ENCODE results near the gene OR7G1. TPM values are rescaled to one million over a fixed set of nuclear protein-coding genes. Genes with fewer than 3 reads are reported as not detected.
A peak's percentile ranks its signal among the peaks of the same experiment; 100 is the strongest.
"Not testable (repeated sequence)": the region's sequence is repeated elsewhere in the genome, so short reads cannot be mapped to it uniquely, and the experiment has no call there.

OR7G1 gene
- total RNA-seq, 1 experiment from 2014 or later = not detected

DNA sequence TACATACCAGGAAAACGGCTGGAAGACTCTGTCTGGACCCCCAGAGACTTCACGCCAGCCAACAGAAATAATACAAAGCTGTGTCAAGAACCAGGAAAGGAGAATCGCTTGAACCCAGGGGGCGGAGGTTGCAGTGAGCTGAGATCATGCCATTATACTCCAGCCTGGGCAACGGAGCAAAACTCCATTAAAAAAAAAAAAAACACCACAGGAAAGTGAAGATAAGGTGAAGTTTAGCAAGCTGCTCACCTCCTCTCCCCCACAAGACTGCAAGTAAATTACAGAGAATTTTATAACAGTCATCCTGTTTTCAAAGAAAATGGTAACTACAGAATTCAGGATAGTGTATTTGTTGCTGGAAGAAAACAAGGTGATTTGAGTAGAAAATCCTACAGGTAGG is 984 bp upstream of the OR7G1 start:
- in situ Hi-C loops (cut with HindIII; ENCODE audit: low pct_unique_long_range_greater_than_20kb, low sequenced_read_pairs) = no loop called here
- DNase-seq (ENCODE audit: low read depth, low spot score) = no peak

DNA sequence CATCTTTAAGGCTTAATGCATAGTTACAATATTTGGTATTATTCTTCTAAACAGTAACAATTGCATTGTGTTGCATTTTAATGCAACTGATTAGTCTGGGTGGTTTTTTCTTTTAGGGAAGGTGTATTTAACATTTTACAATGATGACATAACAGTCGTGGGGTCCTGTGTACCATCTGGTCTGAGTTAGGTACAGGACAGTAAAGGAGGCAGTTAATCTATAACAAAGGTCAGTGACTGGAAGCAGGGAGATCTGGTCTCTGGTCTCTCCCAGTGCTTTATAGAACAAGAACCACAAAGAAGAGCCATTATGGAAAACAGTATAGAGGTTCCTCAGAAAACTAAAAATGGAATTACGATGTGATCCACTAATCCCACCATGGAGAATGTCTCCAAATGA is 5.6 kb downstream of the OR7G1 start:
- no peak for DNase-seq (ENCODE audit: low read depth, low spot score)
- in situ Hi-C loops (cut with HindIII; ENCODE audit: low pct_unique_long_range_greater_than_20kb, low sequenced_read_pairs) = no loop called here

DNA sequence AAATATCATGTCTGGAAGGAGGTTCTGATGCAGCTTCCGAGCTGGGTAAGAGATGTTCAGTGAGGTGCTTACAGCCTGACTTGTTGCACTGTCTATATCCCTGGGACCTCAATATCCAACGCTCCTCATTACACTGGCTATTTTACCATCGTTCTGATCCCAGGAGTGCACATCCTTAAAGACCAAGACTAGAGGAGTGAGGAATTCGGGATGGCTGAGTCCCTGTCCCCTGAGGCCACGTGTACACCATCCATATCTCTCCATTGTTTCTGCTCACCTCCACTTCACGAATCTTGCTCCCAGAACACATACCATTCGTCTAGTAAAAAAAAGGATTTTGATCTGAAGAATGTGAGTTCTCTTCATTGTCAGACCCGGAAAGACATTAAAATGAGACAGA is 8.2 kb downstream of the OR7G1 start, which contains the start of gene OR7G2:
Gene OR7G2 (minus strand): TSS at position 101 of the 400 bp plus-strand sequence. CDS start 4,232 bp downstream, outside the sequence.
- in situ Hi-C loops (cut with HindIII; ENCODE audit: low pct_unique_long_range_greater_than_20kb, low sequenced_read_pairs) = no loop called here
- DNase-seq (ENCODE audit: low read depth, low spot score) = no peak

GRCh38 chr19:9086761-9087160 is 28.8 kb downstream of the OR7G1 start, which contains the start of gene OR1M1:
TSS of gene OR1M1 (plus strand) at chr19:9087061. CDS start at chr19:9093245, 6,184 bp downstream.
- no peak for DNase-seq (ENCODE audit: low read depth, low spot score)
- in situ Hi-C loops (cut with HindIII; ENCODE audit: low pct_unique_long_range_greater_than_20kb, low sequenced_read_pairs) = no loop called here

GRCh38 chr19:9078651-9079050 is 36.9 kb downstream of the OR7G1 start:
- no peak for DNase-seq (ENCODE audit: low read depth, low spot score)
- in situ Hi-C loops (cut with HindIII; ENCODE audit: low pct_unique_long_range_greater_than_20kb, low sequenced_read_pairs) = no loop called here

- DNase-seq (ENCODE audit: low read depth, low spot score) = no peak
- in situ Hi-C loops (cut with HindIII; ENCODE audit: low pct_unique_long_range_greater_than_20kb, low sequenced_read_pairs) = no loop called here
Observed at GRCh38 chr19:9076901-9077300, 38.7 kb downstream of the OR7G1 start.

- DNase-seq (ENCODE audit: low read depth, low spot score) = peak; percentile 84
- in situ Hi-C loops (cut with HindIII; ENCODE audit: low pct_unique_long_range_greater_than_20kb, low sequenced_read_pairs) = no loop called here
Observed at GRCh38 chr19:9075064-9075949, 40.3 kb downstream of the OR7G1 start.

DNA sequence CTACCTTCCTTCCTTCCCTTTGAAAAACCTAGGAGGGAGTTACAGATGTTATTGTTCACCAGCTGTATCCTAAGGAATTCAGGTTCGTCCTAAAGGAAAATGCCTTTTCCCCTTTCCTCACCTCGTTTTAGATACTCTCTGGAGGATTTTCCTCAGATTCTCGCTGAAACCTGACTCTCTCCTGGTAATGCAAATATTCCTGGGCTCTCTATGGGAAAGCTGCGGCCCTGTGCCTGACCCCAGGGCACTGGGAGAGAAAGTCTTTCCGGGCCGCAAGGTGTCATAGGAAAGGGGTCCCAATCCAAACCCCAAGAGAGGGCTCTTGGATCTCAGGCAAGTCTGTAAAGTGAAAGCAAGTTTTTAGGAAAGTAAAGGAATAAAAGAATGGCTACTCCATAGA is 41.8 kb downstream of the OR7G1 start:
- DNase-seq (ENCODE audit: low read depth, low spot score) = no peak
- in situ Hi-C loops (cut with HindIII; ENCODE audit: low pct_unique_long_range_greater_than_20kb, low sequenced_read_pairs) = no loop called here

- in situ Hi-C loops (cut with HindIII; ENCODE audit: low pct_unique_long_range_greater_than_20kb, low sequenced_read_pairs); DNase-seq (ENCODE audit: low read depth, low spot score): not testable (repeated sequence)
Observed at GRCh38 chr19:9071720-9072119, 43.8 kb downstream of the OR7G1 start.

DNA sequence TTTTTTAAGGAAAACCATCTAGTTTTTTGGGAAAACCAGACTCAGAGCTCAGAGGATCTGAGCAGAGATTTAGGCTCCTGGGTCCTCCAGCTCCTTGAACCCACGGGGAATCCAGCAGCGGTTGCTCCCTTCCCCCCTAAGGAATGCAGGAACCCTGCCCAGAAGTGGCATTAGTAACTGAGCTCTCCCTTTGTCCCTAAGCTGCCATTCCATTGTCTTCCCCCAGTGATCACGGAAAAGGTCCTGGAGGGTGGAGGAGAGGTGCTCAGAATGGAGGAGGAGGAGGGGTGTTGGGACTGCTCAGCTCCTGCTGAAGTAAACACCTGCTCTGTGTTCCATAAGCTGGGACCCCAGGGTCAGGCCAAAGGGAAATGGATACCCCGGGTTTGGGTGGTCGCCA is 45.5 kb downstream of the OR7G1 start:
- no peak for DNase-seq (ENCODE audit: low read depth, low spot score)
- in situ Hi-C loops (cut with HindIII; ENCODE audit: low pct_unique_long_range_greater_than_20kb, low sequenced_read_pairs) = no loop called here

DNA sequence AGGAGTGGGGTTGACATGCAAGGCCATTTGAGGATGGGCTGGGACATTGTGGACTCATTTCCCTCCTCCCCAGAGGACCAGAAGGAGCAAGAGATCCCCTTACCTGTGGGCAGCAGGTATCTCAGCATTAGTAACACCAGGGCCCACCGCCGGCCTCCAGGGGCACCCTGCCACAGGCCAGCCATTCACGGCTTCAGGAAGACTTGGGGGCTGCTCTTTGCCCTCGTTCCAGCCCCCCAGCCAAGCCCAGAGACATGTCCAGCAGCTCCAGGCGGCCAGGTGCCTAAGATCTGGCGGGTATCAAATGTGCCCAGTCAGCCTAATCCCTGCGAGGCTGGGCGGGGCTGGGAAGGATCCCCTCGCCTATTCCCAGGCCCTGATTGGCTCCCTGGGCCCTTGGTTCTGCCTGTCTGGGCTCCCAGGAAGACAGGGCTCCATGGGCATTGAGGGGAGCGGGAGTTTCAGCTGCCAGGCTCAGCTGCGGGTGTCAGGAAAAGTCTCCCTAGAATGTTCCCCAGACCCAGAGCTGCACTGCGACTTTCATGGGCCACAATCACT is 50.0 kb downstream of the OR7G1 start:
- DNase-seq (ENCODE audit: low read depth, low spot score) = no peak
- in situ Hi-C loops (cut with HindIII; ENCODE audit: low pct_unique_long_range_greater_than_20kb, low sequenced_read_pairs) = no loop called here

Small RNAs within 50 kb of the gene (small RNA-seq; reads per million reads assigned to genes)
- 0 reads per million in 2 experiments for gene OR1M4P

Other genes starting within 250 kb of the OR7G1 start
- gene MUC16, start 105.4 kb downstream of the OR7G1 start, total RNA-seq (2014; rRNA removed; shearing (Covaris generic)) = not detected in 2 replicates
- not detected in 2 replicates for gene OR1M1, start 28.7 kb downstream of the OR7G1 start, total RNA-seq (2014; rRNA removed; shearing (Covaris generic))
- not detected in 2 replicates for gene OR7G2, start 8.3 kb downstream of the OR7G1 start, total RNA-seq (2014; rRNA removed; shearing (Covaris generic))
- gene OR7G3, start 11.2 kb upstream of the OR7G1 start, total RNA-seq (2014; rRNA removed; shearing (Covaris generic)) = not detected in 2 replicates
- 32.9 and 45.4 TPM in 2 replicates for gene ZNF317, start 24.6 kb upstream of the OR7G1 start, total RNA-seq (2014; rRNA removed; shearing (Covaris generic))
- gene OR7D2, start 63.2 kb upstream of the OR7G1 start, total RNA-seq (2014; rRNA removed; shearing (Covaris generic)) = 0.05 TPM in 1 of 2 replicates, not detected in the other
- not detected in 2 replicates for gene OR7D4, start 103.8 kb upstream of the OR7G1 start, total RNA-seq (2014; rRNA removed; shearing (Covaris generic))
- gene OR7E24, start 135.2 kb upstream of the OR7G1 start, total RNA-seq (2014; rRNA removed; shearing (Covaris generic)) = not detected in 2 replicates
- 4.2 and 5.6 TPM in 2 replicates for gene ZNF699, start 194.1 kb upstream of the OR7G1 start, total RNA-seq (2014; rRNA removed; shearing (Covaris generic))
- gene ZNF559, start 208.4 kb upstream of the OR7G1 start, total RNA-seq (2014; rRNA removed; shearing (Covaris generic)) = 16.3 and 18.8 TPM in 2 replicates
- gene ZNF177, start 247.2 kb upstream of the OR7G1 start, total RNA-seq (2014; rRNA removed; shearing (Covaris generic)) = 1.2 and 2.5 TPM in 2 replicates